Femur (tissue), 1 donor: Measurements from ENCODE around the gene MLLT6.

Experiments
- DNase-seq: peaks from one replicate; pipeline ENCODE4 v3.0.0-alpha.2; 2017

The MLLT6 gene

GRCh38 chr17:38676706-38677504 is 28.2 kb upstream of the MLLT6 start:
- peak; percentile 89 for DNase-seq

GRCh38 chr17:38677819-38678218 is 27.3 kb upstream of the MLLT6 start:
- DNase-seq: no peak

- DNase-seq: no peak
These were observed 24.0 kb upstream of the MLLT6 start for GRCh38 chr17:38681096-38681495.

- no peak for DNase-seq
These were observed 19.6 kb upstream of the MLLT6 start for GRCh38 chr17:38685491-38685890.

- DNase-seq: no peak
These were observed 17.8 kb upstream of the MLLT6 start for GRCh38 chr17:38687286-38687685.

GRCh38 chr17:38690386-38690785 is 14.7 kb upstream of the MLLT6 start:
- DNase-seq: no peak

- DNase-seq: no peak
These were observed 13.9 kb upstream of the MLLT6 start for GRCh38 chr17:38691154-38691553.

- peak; percentile 92 for DNase-seq
These were observed 11.3 kb upstream of the MLLT6 start for GRCh38 chr17:38693700-38694329.

GRCh38 chr17:38697061-38697820 is 7.8 kb upstream of the MLLT6 start:
- no peak for DNase-seq

GRCh38 chr17:38698760-38699159 is 6.3 kb upstream of the MLLT6 start:
- no peak for DNase-seq

GRCh38 chr17:38701504-38702165 is 3.4 kb upstream of the MLLT6 start:
- no peak for DNase-seq

GRCh38 chr17:38702166-38702915 is 2.7 kb upstream of the MLLT6 start:
- DNase-seq: peak; percentile 93

- DNase-seq: no peak
These were observed 1.9 kb upstream of the MLLT6 start for GRCh38 chr17:38702916-38703741.

GRCh38 chr17:38703742-38704605 is 1.1 kb upstream of the MLLT6 start:
- peak; percentile 76 for DNase-seq

GRCh38 chr17:38705523-38705802 is 390 bp downstream of the MLLT6 start:
- no peak for DNase-seq

- peak; percentile 63 for DNase-seq
These were observed 881 bp downstream of the MLLT6 start for GRCh38 chr17:38705803-38706504.

GRCh38 chr17:38706505-38707216 is 1.6 kb downstream of the MLLT6 start:
- DNase-seq: peak; percentile 50

GRCh38 chr17:38707678-38708351 is 2.7 kb downstream of the MLLT6 start:
- no peak for DNase-seq
